ENCODE data around the gene ILRUN. TPM values are rescaled to one million over a fixed set of nuclear protein-coding genes. Genes with fewer than 3 reads are reported as not detected.
A peak's percentile ranks its signal among the peaks of the same experiment; 100 is the strongest.
"Not testable (repeated sequence)": the region's sequence is repeated elsewhere in the genome, so short reads cannot be mapped to it uniquely, and the experiment has no call there.

The ILRUN gene
- total RNA-seq, 4 donors from 2014 or later, result 34.8 to 81.0 (median 52.9) TPM

- Histone ChIP-seq H3K4me1 (peaks cover 4 to 41% (median 29%) of the 10 kb centered on the region in 4 donors), H3K4me3 (no peak overlapping the region), H3K27ac (peak overlapping the region in 3 of 4 donors; percentile 26 to 42 (median 34)), H3K9me3 (no peaks in the 10 kb centered on the region), H3K27me3 (no peaks in the 10 kb centered on the region), H3K36me3 (no peaks in the 10 kb centered on the region)
- in situ Hi-C loops (cut with MboI; ENCODE audit: low pct_ligation_motif_present in 1 of 4, low pct_unique_long_range_greater_than_20kb in 1 of 4, low sequenced_read_pairs in 3 of 4) (no loop called here), intact Hi-C loops (cut with DNase I; ENCODE audit: low total_unique reads) (no loop called here)
- 80 to 100% methylated on average over 2 of the region's 2 CpGs for WGBS, 2 donors (ENCODE audit: low coverage in 1 of 2)
- TF ChIP-seq CTCF (IDR thresholded peaks at IDR 0.05), result no peak
- TF ChIP-seq POLR2A (IDR thresholded peaks at IDR 0.05), result no peak
- TF ChIP-seq POLR2AphosphoS5 (IDR thresholded peaks at IDR 0.05), result no peak
- no peak for TF ChIP-seq EP300 (IDR thresholded peaks at IDR 0.05; ENCODE audit: low read depth)
- DNase-seq, result no peak
Measured at GRCh38 chr6:34663371-34663770, 33.2 kb downstream of the ILRUN start.

GRCh38 chr6:34661357-34661756 is 35.2 kb downstream of the ILRUN start:
- peaks cover 15 to 46% (median 33%) of the 10 kb centered on the region in 4 donors for H3K4me1 ChIP-seq

GRCh38 chr6:34658605-34659265 is 37.8 kb downstream of the ILRUN start:
- DNase-seq, result no peak

More at GRCh38 chr6:34661357-34661756, 35.2 kb downstream of the ILRUN start:
- Histone ChIP-seq H3K36me3 (no peaks in the 10 kb centered on the region), H3K27me3 (no peaks in the 10 kb centered on the region), H3K27ac (no peak overlapping the region), H3K9me3 (no peaks in the 10 kb centered on the region), H3K4me3 (no peak overlapping the region)
- in situ Hi-C loops (cut with MboI; ENCODE audit: low pct_ligation_motif_present in 1 of 4, low pct_unique_long_range_greater_than_20kb in 1 of 4, low sequenced_read_pairs in 3 of 4) (no loop called here), intact Hi-C loops (cut with DNase I; ENCODE audit: low total_unique reads) (no loop called here)
- WGBS, 2 donors (ENCODE audit: low coverage in 1 of 2), result 75 to 85% methylated on average over 1 of the region's 1 CpG
- TF ChIP-seq POLR2A (IDR thresholded peaks at IDR 0.05), result no peak
- TF ChIP-seq POLR2AphosphoS5 (IDR thresholded peaks at IDR 0.05), result no peak
- TF ChIP-seq CTCF (IDR thresholded peaks at IDR 0.05), result no peak
- TF ChIP-seq EP300 (IDR thresholded peaks at IDR 0.05; ENCODE audit: low read depth), result no peak
- no peak for DNase-seq

GRCh38 chr6:34657979-34658480 is 38.5 kb downstream of the ILRUN start:
- H3K27me3 ChIP-seq; H3K4me3 ChIP-seq; DNase-seq; in situ Hi-C loops (cut with MboI; ENCODE audit: low pct_ligation_motif_present in 1 of 4, low pct_unique_long_range_greater_than_20kb in 1 of 4, low sequenced_read_pairs in 3 of 4); intact Hi-C loops (cut with DNase I; ENCODE audit: low total_unique reads); H3K36me3 ChIP-seq; H3K9me3 ChIP-seq: not testable (repeated sequence)
- Histone ChIP-seq H3K4me1 (peaks cover 24 to 42% (median 30%) of the 10 kb centered on the region in 4 donors), H3K27ac (peak overlapping the region; percentile 81 to 95 (median 90))
- WGBS, 2 donors (ENCODE audit: low coverage in 1 of 2), result 49 to 59% methylated on average over 4 to 6 of the region's 6 CpGs

More at GRCh38 chr6:34658605-34659265, 37.8 kb downstream of the ILRUN start:
- Histone ChIP-seq H3K27me3 (no peaks in the 10 kb centered on the region), H3K4me1 (peaks cover 24 to 44% (median 32%) of the 10 kb centered on the region in 4 donors), H3K9me3 (no peaks in the 10 kb centered on the region), H3K27ac (peak overlapping the region in 3 of 4 donors; percentile 89 to 95 (median 90)), H3K36me3 (no peaks in the 10 kb centered on the region), H3K4me3 (no peak overlapping the region)
- in situ Hi-C loops (cut with MboI; ENCODE audit: low pct_ligation_motif_present in 1 of 4, low pct_unique_long_range_greater_than_20kb in 1 of 4, low sequenced_read_pairs in 3 of 4), result no loop called here
- TF ChIP-seq POLR2AphosphoS5 (IDR thresholded peaks at IDR 0.05) (no peak), EP300 (IDR thresholded peaks at IDR 0.05; ENCODE audit: low read depth) (no peak), POLR2A (IDR thresholded peaks at IDR 0.05) (no peak), CTCF (IDR thresholded peaks at IDR 0.05) (no peak)
- whole genome bisulfite sequencing, 2 donors (ENCODE audit: low coverage in 1 of 2), result 81 to 100% methylated on average over 1 to 7 of the region's 7 CpGs
- intact Hi-C loops (cut with DNase I; ENCODE audit: low total_unique reads), result no loop called here

All from transverse colon (tissue), 4 donors.